Measurements from ENCODE around the gene RNF182.
"Not testable (repeated sequence)": the region's sequence is repeated elsewhere in the genome, so short reads cannot be mapped to it uniquely, and the experiment has no call there.

RNF182 gene, protein sequence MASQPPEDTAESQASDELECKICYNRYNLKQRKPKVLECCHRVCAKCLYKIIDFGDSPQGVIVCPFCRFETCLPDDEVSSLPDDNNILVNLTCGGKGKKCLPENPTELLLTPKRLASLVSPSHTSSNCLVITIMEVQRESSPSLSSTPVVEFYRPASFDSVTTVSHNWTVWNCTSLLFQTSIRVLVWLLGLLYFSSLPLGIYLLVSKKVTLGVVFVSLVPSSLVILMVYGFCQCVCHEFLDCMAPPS

DNA sequence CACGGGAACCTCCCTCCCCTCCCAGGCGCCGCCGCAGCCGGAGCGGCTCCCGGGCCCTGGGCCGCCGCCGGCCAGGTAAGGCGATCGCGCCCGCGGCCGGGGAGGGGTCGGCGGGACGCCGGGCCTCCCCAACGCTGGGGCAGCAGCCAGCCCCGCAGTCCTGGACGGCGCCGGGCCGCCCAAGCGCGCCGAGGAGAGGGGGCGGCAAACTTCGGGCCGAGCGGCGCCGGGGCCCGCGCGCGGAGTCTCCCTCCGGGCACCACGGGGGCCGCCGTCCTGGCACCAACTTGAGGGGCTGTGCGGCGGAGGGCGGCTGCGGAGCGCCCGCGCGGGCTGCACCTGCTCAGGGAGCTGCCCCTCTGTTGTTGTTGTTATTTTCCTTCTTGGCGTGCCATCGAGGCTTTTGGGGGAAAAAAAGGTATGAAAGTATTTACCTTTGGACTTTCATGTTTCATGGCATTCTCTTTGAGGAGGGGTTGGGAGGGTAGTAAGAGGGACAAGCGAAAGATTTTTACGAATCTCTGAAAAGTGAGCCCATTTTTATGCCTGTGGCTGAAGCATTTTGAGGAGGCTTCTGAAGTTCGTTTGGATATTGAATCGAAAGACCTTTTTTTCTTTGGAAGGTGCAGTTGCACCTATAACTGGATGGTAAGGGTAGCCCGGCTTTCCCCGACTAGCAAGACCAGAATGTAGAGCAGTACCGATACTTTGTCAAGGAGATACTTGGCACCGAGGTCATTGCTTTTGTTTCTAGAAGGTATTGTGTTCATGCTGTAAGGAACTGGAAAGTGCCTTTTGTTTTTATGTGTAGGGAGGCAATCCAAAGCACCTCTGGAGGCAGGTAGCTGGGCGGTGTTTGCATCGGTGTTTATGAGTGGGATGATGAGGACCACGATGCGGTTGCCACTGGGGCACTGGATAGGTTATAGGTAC, at the start of gene RNF182:
Gene RNF182 (plus strand): TSS at position 4 of the 933 bp plus-strand sequence. CDS start 52,168 bp downstream, outside the sequence.
- no peak for DNase-seq

DNA sequence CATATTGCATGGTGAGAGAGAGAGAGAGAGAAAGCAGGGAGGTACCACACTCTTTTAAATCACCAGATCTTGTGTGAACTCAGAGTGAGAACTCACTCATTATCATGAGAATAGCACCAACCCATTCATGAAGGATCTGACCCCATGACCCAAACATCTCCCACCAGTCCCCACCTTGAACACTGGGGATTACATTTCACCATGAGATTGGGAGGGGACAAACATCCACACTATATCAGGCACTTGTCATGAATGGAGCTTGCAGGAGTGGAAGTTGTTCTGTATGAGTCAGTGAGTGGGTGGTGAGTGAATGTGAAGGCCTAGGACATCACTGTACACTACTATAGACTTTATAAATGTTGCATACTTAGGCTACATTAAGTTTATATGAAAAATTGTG, 47.7 kb upstream of the RNF182 start:
- DNase-seq, result no peak

DNA sequence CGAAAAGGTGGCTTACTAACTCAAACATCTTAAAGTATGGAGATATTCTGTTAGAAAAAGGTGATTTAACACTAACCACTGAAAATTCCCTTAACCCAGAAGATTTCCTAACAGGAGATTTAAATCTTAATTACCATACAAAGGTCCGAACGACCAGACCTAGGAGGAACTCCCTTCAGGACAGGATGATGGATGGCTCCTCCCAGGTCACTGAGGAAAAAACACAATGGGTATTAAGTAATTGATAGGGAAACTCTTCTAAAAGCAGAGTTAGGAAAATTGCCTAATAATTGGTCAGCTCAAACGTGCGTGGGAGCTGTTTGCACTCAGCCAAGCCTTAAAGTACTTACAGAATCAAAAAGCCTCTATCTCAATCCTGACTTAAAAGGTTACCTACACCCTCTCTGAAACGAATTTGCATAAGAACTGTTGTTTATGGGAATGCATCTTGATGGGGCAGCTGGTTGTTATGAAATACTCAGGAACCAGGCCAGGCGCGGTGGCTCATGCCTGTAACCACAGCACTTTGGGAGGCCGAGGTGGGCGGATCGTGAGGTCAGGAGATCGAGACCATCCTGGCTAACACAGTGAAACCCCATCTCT, 44.6 kb upstream of the RNF182 start:
- DNase-seq, result not testable (repeated sequence)

DNA sequence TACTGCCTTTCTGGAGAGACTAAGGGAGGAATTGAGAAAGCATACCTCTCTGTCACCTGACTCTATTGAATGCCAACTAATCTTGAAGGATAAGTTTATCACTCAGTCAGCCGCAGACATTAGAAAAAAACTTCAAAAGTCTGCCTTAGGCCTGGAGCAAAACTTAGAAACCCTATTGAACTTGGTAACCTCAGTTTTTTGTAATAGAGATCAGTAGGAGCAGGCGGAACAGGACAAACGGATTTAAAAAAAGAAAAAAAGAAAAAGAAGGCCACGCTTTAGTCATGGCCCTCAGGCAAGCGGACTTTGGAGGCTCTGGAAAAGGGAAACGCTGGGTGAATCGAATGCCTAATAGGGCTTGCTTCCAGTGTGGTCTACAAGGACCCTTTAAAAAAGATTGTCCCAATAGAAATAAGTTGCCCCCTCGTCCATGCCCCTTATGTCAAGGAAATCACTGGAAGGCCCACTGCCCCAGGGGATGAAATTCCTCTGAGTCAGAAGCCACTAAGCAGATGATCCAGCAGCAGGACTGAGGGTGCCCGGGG, 43.1 kb upstream of the RNF182 start:
- no peak for DNase-seq

DNA sequence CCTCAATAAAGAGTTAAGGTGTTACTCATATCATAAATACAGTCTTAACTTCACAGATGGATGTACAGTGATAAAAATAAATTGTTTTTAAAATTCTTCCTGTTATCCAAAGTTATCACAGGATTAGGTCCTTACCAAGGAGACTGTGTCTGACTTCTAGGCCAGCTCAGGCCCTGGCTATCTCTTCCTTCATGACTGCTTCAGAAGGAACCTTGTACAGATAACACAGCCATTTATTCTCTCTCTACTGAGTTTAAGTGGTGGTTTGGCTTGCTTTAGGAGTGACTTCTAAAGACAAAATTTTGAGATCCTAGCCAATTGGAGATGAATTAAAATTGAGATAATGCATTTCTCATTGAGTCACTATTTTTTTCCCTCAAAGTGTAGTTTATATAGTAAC, 40.8 kb upstream of the RNF182 start:
- no peak for DNase-seq

DNA sequence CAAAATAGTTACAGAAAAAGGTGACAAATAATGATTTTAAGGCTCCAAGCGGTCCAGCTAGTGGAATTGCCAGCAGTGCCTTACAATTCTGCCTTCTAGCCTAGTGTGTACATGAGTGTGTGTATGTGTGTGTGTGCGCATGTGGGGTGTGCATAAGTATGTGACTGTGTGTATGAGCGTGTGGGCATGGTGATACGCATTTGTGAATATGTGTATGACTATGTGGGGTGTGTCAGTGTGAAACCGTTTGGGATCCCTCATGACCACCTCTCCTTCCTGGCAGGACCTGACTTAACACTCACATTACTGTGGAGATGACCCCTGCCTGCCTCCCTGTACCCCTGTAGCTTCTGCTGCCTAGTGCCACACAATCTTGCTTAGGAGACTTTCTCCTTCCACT, 40.4 kb upstream of the RNF182 start:
- DNase-seq, result no peak

DNA sequence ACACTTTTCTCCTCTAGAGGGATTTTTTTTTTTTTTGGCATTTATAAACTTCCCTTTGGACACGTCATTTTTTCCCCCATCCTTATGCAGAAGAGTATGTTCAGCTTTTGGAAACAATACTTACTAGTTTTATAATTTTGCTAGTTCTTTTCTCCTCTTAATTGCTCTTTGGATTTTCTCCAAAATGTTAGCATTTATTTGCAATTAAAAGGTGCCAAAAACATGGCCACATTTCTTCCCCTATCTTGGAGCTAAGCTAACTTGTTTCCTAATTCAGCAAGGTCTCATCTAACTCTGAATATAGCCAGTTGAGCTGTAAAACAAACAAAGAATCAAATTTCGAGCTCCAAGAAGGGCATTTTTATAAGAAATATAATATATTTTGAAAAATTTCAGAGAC, 39.2 kb upstream of the RNF182 start:
- no peak for DNase-seq

DNA sequence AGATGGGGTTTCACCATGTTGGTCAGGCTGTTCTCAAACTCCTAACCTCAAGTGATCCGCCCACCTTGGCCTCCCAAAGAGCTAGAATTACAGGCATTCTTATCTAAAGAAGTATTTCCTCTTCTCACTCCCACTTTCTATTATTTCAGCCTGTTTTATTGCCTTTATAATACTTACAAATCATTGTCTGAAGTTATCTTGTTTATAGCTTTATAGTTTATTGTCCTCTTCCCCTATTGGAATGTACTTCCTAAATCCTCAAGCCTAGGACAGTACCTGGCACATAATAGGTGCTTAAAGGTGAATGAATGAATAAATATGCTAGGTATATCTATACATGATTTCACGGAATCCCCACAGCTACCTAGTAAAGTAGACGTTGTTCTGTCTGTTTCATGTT, 37.8 kb upstream of the RNF182 start:
- no peak for DNase-seq

DNA sequence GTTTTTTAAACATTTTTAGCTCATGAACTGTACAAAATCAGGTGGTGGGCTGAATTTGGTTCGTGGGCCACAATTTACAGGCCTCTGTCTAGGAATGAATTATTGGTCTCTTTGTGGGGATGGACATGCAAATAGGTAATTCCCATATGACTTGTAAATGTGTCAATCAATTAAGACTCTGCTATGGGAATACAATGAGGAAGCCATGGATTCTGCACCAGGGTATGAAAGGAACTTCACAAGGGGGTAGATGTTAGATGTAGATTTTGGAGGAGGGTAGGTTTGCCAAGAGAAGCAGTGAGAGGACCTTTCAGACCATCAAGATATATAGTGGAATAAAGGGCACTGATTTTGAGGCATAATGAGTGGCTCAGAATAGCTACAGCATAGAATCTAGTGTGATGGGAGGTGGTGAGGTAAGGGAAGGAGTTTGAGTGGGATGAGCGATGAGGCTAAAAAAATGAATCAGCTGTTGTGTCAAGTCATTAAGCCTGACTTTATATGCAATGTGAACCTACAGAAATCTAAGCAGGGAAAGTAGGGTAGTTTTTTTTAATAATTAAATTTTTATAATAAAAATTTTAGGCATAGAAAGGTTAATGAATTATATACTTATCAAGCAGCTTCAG, 32.6 kb upstream of the RNF182 start:
- no peak for DNase-seq

DNA sequence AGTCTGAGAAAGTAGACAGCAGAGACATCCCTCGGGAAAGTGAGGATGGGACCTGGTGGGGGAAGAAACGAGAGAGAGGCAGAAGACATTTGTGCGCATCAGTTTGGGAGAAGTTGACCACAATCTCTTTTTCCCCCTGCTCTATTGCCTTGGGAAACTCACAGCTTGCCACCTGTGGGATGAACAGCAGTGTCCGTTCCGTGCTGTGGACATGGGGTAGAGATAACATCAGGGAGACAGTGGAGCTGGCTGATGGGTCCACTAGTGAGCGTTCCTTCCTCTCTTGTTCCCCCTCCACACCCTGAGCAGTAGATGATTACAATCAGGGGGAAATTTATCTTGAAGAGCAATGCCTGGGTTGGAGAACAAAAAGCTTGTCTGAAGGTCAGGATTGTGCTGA, 21.8 kb upstream of the RNF182 start:
- no peak for DNase-seq

DNA sequence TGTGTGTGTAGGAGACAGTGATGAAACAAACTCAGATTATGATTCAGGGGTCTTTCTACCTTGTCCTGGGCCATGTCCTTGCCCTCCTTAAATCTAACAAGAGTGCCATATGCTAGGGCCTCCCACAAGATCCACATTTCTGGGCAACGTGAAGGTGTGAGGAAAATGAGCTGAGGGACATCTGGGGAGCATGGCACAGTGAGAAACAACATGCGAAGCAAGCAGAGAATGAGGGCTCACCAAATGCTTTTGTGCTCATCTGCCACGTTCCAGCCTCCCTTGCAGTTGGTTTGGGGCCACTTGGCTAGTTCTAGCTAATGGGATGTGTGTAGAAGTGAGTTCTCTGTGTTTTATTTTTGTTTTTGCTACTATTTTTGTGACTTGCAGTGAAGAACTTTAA, 21.4 kb upstream of the RNF182 start:
- DNase-seq, result no peak

DNA sequence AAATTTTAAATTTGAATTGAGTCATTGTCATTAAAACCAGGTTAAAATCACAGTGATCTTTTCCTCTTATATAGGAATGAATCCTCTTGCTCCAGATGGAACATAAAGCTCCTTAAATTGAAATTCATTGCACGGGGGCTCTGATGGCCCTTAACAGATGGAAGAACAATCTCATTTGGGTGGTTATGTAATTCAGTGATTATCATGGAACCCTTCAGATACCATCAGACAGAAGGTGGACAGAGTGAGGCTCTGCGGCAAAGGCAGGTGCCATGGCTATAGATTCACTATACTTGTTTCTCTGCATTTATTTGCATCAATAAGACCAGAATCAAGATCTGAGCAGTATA, 17.8 kb upstream of the RNF182 start:
- DNase-seq, result no peak

DNA sequence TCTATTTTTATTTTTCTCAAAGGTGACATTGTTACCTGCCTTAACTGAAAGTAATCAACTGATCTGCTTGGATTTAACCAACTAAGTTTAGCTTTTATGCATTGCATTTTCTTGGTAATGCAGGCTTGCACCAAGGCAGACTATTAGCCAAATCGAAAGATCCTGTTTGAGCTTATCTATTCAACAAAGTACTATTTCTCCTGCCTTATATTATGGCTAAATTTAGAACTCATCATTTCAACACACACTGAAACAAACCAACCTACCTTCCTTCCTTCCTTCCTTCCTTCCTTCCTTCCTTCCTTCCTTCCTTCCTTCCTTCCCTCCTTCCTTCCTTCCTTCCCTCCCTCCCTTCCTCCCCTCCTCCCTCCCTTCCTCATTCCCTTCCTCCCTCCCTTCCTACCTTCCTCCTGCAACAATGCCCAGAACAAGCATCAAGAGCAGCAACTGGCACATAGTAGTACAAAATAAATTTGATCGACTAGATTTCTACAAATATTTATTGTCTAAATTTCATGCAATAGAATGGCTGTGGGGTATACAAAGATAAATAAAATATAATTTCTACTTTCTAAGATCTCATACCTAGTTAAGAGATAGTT, 17.0 kb upstream of the RNF182 start:
- no peak for DNase-seq

DNA sequence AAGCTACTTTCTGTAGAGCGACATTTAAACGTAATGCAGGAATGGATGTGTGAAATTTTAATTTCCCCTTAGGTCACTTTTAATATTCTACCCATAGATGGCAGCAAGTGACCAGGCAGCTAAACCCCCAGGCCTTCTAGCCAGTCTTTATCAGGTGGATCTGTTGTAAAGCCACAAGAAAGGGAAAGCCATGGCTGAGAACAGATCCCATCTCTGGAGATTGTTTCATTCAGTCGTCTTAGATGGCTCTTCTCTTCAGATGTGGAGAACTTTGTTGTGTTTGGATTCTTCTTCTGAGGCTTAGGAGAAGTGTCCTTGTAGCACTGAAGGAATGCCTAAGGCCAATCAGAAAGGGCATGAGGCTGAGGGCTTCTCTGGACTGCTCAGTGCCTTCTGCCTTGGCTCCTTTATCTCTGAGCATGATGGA, 15.8 kb upstream of the RNF182 start:
- DNase-seq, result no peak

DNA sequence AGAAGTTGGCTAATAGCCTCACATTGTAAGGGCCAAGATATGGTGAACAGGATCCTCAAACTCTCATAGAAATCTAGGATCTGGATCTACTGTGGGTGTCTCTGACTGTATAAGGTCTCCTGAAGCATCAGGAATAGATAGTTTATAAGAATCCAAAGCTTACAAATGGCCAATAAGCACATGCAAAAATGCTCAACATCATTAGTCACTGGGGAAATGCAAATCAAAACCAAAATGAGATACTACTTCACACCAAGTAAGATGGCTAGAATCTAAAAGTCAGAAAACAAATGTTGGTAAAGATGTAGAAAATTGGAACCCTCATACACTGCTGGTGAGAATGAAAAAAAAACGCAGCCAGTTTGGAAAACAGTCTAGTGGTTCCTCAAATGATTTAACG, 14.3 kb upstream of the RNF182 start:
- no peak for DNase-seq

DNA sequence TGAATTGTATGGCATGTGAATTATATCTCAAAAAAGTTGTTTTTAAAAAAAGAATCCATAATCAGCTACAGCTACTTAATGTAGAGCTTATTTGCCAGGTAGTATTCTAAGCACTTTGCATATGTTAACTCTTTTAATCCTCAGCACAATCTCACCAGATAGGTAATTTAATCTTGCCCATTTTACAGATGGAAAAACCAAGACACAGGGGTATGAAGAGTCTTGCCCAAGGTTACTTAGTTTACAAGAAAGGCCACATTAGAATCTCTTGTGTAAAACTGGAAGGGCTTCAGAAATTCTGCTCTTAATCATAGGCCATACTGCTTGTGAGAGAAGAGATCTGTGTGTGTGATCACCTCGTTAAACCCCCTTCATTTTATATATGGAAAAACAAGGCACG, 13.4 kb upstream of the RNF182 start:
- DNase-seq, result no peak

DNA sequence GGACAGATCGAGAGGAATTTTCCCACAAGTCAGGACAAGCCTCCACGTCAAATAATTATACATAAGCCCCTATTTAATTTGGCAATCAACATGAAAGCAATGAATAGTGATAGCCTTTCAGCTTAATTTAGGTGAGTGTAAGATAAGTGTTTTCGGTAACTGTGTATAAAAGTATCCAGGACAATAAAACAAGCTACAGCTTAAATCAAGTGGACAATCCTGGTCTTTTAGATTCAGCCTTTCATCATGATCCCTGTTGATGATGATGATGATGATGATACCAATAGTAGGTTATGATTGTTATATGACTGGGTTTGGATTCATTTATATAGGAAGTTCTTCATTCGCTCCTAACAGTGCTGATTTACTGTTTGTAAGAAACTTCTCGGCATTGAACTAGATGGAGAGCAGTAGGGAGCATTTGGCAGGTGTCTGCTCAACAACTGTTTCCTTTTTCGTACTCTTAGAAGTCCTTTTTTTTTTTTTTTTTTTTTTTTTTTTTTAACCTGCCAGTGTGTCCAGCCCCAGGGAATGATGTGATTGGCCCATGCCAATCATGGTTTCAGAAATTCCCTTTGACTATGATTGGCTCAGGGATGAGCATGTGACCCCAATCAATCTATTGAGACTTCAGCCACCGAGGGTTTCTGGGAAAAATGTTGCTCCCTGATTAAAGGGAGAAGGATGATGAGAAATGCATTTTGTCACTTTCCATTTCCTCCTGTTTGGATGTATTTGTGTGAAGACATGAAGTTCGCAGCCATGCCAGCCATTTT, 11.3 kb upstream of the RNF182 start:
- no peak for DNase-seq

DNA sequence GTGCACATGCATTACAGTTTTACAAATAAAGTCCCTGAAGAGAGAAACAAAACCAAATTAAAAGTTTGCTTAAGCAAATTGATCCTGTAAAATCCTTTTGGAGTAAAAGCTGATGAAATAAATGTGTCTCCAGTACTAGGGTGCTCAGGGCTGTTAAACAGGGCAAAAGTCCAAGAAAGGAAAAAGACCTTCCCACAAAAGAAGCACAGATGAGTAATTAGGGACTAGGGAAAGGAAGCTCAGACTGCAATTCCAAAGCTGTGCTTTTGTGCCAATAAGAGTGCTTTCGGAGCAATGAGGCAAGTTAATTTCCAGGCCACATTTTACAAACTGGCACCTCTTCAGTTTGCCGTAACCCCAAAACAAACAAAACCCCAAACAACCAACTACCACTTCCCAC, 10.4 kb upstream of the RNF182 start:
- DNase-seq, result no peak

DNA sequence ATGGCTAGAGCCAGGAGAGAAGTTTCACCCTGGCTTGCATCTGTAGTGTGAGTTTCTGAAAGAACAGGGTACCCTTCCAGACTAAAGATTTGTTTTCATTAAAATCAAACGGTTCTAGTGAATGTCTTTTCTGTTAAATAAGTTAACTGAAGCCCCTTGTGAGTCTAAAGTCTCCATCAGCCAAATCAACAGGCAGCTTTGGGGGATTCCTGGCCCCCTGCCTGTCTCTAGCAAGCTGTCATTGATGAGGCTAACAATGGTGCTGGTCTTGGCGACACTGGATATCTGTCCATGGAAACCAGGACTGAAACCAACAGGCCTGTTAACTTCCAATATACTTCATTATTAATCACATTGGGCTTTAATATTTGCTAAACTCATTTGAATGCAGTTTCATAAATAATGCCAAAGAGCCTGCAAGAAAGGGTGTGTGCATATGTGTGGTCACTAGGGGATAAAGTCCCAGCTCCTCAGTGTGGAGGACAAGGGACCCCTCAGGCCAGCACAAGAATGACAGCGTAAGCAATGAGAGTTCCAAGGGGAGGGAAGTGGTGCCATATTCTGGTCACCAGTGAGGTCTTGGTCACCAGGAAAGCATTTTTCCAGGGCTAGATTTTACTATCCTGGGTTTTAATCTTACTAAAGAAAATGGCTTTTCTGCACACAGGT, 9.1 kb upstream of the RNF182 start:
- no peak for DNase-seq

DNA sequence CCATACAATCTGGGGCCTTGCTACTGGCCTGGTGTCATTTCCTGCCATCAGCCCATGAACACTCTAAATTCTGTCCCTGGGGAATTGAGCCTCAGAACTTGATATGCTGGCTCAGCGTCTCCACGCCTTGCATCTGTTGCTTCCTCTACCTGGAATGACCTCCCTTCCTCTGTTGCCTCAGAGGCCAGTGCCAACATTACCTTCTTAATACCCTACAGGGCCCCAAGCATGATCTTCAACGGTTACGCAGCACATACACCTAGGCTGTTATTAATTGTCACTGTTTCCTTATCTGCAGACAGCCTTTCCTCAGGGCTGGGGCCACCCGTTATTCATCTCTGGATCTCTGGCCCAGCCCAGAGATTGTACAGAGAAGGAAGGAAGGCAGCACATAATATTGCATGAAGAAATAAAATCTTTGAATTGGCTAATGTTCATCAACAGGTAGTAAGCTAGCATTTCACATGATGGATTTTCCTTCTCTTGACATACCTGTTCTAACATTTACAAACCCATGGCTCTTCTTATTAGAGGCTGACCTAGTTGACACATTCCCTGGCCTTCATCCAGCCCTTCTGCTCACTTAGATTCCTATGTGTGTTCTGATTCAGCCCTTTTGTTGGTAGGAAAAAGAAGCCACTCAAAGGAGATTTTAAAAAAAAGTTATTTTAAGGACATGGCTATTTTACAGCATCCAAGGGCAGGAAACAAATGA, 8.4 kb upstream of the RNF182 start:
- DNase-seq, result no peak

DNA sequence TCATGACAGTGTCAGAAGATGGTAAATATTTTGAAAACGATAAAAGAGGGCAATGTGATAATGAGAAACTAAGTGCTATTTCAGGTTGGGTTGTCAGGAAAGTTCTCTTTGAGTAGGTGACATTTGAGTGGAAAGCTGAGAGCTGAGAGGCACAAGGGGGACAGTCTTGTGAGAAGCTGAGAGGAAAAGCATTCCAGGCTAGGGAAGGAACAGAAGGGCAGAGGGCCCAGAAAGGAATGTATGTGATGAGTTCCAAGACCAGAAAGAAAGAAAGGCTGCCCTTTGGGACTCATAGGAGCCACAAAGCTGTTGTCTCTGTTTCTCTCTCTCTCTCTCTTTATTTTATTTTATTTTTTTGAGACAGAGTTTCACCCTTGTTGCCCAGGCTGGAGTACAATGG, 7.6 kb upstream of the RNF182 start:
- DNase-seq, result no peak
